ENCODE results near the gene PRDM16.
A peak's percentile ranks its signal among the peaks of the same experiment; 100 is the strongest.

The PRDM16 gene

GRCh38 chr1:3022976-3023375 is 46.0 kb upstream of the PRDM16 start:
- Histone ChIP-seq H3K36me3 (ENCODE audit: insufficient read depth, low read length) (no peaks in the 10 kb centered on the region), H3K4me1 (ENCODE audit: insufficient read depth, low read length) (no peaks in the 10 kb centered on the region), H3K9ac (ENCODE audit: low read depth, low read length) (no peak overlapping the region), H3K4me3 (ENCODE audit: low read depth in 1 of 2, low read length in 2 of 2) (no peak overlapping the region), H3K27ac (ENCODE audit: low read length) (no peak overlapping the region), H3K79me2 (ENCODE audit: insufficient read depth, low read length) (no peaks in the 10 kb centered on the region), H4K20me1 (ENCODE audit: insufficient read depth, low read length) (no peaks in the 10 kb centered on the region), H3K9me3 (ENCODE audit: insufficient read depth, low read length, severe bottlenecking) (peaks cover 2% of the 10 kb centered on the region), H2AFZ (ENCODE audit: low read depth, low read length) (no peak overlapping the region), H3K4me2 (ENCODE audit: insufficient read depth, low read length) (no peak overlapping the region), H3K27me3 (ENCODE audit: insufficient read depth, low read length, poor library complexity) (no peaks in the 10 kb centered on the region)
- TF ChIP-seq EZH2 (IDR thresholded peaks at IDR 0.05; ENCODE audit: borderline replicate concordance, low read depth, low read length, severe bottlenecking), result no peak
- ATAC-seq (ENCODE audit: insufficient read depth, low read depth) (no peak), DNase-seq (no peak)

GRCh38 chr1:3024019-3024418 is 45.0 kb upstream of the PRDM16 start:
- TF ChIP-seq EZH2 (IDR thresholded peaks at IDR 0.05; ENCODE audit: borderline replicate concordance, low read depth, low read length, severe bottlenecking) (no peak), CTCF (IDR thresholded peaks at IDR 0.05; ENCODE audit: borderline replicate concordance, extremely low read depth, low read length, poor library complexity, severe bottlenecking) (peak; percentile 29)
- H3K9me3 ChIP-seq (ENCODE audit: insufficient read depth, low read length, severe bottlenecking), result peaks cover 2% of the 10 kb centered on the region
- no peaks in the 10 kb centered on the region for H4K20me1 ChIP-seq (ENCODE audit: insufficient read depth, low read length)
- H3K36me3 ChIP-seq (ENCODE audit: insufficient read depth, low read length), result no peaks in the 10 kb centered on the region
- H3K4me1 ChIP-seq (ENCODE audit: insufficient read depth, low read length), result no peaks in the 10 kb centered on the region
- no peak overlapping the region for H3K4me3 ChIP-seq (ENCODE audit: low read depth in 1 of 2, low read length in 2 of 2)
- no peaks in the 10 kb centered on the region for H3K79me2 ChIP-seq (ENCODE audit: insufficient read depth, low read length)
- no peak overlapping the region for H3K27ac ChIP-seq (ENCODE audit: low read length)
- no peak overlapping the region for H2AFZ ChIP-seq (ENCODE audit: low read depth, low read length)
- no peak for ATAC-seq (ENCODE audit: insufficient read depth, low read depth)
- no peaks in the 10 kb centered on the region for H3K27me3 ChIP-seq (ENCODE audit: insufficient read depth, low read length, poor library complexity)
- no peak for DNase-seq
- H3K9ac ChIP-seq (ENCODE audit: low read depth, low read length), result no peak overlapping the region
- no peak overlapping the region for H3K4me2 ChIP-seq (ENCODE audit: insufficient read depth, low read length)

GRCh38 chr1:3024588-3024987 is 44.4 kb upstream of the PRDM16 start:
- Histone ChIP-seq H4K20me1 (ENCODE audit: insufficient read depth, low read length) (no peaks in the 10 kb centered on the region), H3K36me3 (ENCODE audit: insufficient read depth, low read length) (no peaks in the 10 kb centered on the region), H3K4me3 (ENCODE audit: low read depth in 1 of 2, low read length in 2 of 2) (no peak overlapping the region), H3K4me1 (ENCODE audit: insufficient read depth, low read length) (no peaks in the 10 kb centered on the region), H3K27me3 (ENCODE audit: insufficient read depth, low read length, poor library complexity) (no peaks in the 10 kb centered on the region), H3K9ac (ENCODE audit: low read depth, low read length) (no peak overlapping the region), H3K79me2 (ENCODE audit: insufficient read depth, low read length) (no peaks in the 10 kb centered on the region), H2AFZ (ENCODE audit: low read depth, low read length) (no peak overlapping the region), H3K4me2 (ENCODE audit: insufficient read depth, low read length) (no peak overlapping the region), H3K27ac (ENCODE audit: low read length) (no peak overlapping the region), H3K9me3 (ENCODE audit: insufficient read depth, low read length, severe bottlenecking) (peaks cover 2% of the 10 kb centered on the region)
- TF ChIP-seq EZH2 (IDR thresholded peaks at IDR 0.05; ENCODE audit: borderline replicate concordance, low read depth, low read length, severe bottlenecking) (no peak), CTCF (IDR thresholded peaks at IDR 0.05; ENCODE audit: borderline replicate concordance, extremely low read depth, low read length, poor library complexity, severe bottlenecking) (no peak)
- ATAC-seq (ENCODE audit: insufficient read depth, low read depth) (no peak), DNase-seq (no peak)

GRCh38 chr1:3026124-3026523 is 42.9 kb upstream of the PRDM16 start:
- Histone ChIP-seq H3K9me3 (ENCODE audit: insufficient read depth, low read length, severe bottlenecking) (peaks cover 2% of the 10 kb centered on the region), H3K27me3 (ENCODE audit: insufficient read depth, low read length, poor library complexity) (no peaks in the 10 kb centered on the region), H3K4me1 (ENCODE audit: insufficient read depth, low read length) (no peaks in the 10 kb centered on the region), H3K36me3 (ENCODE audit: insufficient read depth, low read length) (no peaks in the 10 kb centered on the region), H3K4me3 (ENCODE audit: low read depth in 1 of 2, low read length in 2 of 2) (no peak overlapping the region), H3K27ac (ENCODE audit: low read length) (no peak overlapping the region), H3K9ac (ENCODE audit: low read depth, low read length) (no peak overlapping the region), H2AFZ (ENCODE audit: low read depth, low read length) (no peak overlapping the region), H3K4me2 (ENCODE audit: insufficient read depth, low read length) (no peak overlapping the region), H3K79me2 (ENCODE audit: insufficient read depth, low read length) (no peaks in the 10 kb centered on the region), H4K20me1 (ENCODE audit: insufficient read depth, low read length) (no peaks in the 10 kb centered on the region)
- DNase-seq (no peak), ATAC-seq (ENCODE audit: insufficient read depth, low read depth) (no peak)
- TF ChIP-seq CTCF (IDR thresholded peaks at IDR 0.05; ENCODE audit: borderline replicate concordance, extremely low read depth, low read length, poor library complexity, severe bottlenecking) (no peak), EZH2 (IDR thresholded peaks at IDR 0.05; ENCODE audit: borderline replicate concordance, low read depth, low read length, severe bottlenecking) (no peak)
